HG03378 (cell line): ENCODE measurements around the gene CCRL2.
"Not testable (repeated sequence)": the region's sequence is repeated elsewhere in the genome, so short reads cannot be mapped to it uniquely, and the experiment has no call there.

Source experiments
- ATAC-seq: cut with Tn5 transposase; IDR thresholded peaks from one replicate; pipeline ENCODE4 v1.9.1; 2021; ENCODE audit warnings: mild to moderate bottlenecking, moderate library complexity; ENCODE audit not compliant: unreplicated experiment

Gene CCRL2

DNA sequence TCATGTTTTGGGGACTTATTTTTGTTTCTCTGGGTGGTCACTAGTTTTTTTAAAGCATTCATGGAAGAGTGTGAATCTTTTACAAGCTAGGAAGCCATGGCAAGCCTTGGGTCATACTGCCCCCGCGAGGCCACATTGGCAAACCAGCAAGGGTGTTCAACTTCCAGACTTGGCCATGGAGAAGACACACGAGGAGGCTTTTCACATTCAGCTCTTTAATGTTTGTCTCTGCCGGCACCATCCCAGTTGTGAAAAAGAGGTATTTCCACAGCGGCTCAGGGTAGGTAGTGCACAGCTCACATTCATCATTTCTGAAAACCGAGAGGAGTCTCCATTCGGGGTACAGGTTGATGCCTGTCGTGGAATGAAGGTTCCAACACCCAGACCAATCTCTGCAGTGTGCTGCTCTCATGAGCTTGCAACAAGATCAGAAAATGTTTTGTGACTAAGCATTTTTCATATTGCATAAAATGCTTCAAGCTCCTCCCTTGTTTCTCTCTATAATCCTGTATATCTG is 28.6 kb upstream of the CCRL2 start:
- no peak for ATAC-seq

DNA sequence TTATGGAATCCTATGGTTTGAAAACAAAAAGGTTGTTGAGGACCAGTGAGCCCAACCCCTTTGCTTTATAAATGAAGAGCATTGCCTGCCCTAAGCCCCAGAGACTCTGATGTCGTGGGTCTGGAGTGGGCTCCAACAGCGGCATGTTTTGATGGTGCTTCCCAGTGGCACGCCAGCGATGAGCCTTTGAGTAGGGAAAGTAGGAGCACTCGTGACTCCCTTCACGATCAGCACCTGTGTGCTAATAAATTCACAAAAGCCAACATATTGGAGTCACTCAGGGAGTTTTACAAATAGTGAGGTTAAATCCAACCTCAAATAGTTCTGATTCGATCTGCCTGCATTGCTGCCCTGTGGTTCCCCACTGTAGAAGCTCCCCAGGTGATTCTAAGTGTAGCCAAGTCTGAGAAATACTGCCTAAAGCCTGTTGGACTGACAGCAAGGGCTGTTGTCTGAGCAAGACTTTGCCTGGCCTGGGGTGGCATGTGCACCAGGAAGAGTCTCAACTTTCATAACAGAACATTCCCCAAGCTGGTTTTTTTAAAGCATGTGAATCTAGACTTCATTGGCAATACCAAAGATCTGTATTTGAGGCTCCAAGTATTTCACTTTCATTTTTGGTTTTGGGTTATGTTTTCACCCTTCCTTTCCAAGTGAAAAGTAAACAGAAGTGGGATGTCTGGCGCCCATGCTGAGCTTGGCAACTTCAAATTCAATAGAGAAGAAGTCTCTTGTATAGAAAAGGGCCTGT is 26.4 kb upstream of the CCRL2 start:
- no peak for ATAC-seq

DNA sequence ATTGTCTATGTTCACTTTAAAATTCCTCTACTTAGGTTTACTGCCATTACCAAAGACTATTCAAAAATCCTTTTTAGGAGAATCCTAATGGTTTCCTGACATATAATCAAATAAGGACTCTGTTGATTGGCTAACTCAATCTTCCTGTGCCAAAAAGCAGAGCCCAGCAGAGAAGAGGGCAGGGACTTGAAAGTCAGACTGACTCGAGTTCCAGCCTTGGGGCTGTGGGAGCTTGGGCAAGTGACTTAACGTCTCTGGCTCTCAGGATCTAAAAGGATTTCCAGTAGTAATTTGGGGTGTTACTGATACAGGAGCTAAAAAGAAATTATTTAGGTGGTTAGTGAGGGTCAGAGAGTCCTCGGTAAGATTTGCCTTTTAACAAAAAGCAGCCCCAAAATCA is 25.4 kb upstream of the CCRL2 start:
- no peak for ATAC-seq

GRCh38 chr3:46383211-46383950 is 23.7 kb upstream of the CCRL2 start:
- no peak for ATAC-seq

DNA sequence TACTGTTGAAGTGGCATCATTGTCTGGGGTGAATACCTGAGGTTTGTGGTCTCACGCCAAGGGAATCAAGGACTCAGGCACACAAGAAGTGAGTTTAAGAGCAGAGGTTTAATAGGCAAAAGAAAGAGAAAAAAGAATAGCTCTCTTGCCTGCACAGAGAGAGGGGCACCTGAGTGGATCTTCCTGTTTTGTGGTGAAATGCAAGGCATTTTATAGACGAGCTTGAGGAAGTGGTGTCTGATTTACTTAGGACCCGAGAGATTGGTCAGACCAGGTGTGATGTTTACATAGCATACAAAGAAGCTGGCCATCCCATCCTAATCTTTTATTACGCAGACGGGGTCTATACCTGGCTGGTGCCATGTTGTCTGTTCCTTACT is 23.1 kb upstream of the CCRL2 start:
- ATAC-seq, result no peak

GRCh38 chr3:46386205-46386604 is 20.9 kb upstream of the CCRL2 start:
- no peak for ATAC-seq

DNA sequence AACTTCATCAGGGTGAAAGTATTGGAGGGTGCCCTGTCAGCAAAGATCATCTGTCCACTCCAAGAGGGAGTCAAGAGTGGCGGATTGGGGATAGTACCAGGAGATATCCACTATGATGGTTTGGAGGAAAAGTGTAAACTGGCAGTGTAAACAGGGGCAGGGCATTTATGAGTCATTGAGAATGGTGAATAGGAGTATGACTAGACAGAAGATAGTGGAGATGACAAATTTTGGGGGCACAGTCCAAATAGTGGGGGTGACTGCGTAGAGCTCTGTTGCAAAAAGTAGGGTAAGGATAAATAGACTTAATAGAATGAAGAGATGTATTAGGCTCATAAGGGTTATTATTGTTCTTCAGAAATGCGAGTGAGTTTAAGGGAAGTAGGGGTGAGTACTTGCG is 18.2 kb upstream of the CCRL2 start:
- not testable (repeated sequence) for ATAC-seq

GRCh38 chr3:46389306-46389705 is 17.8 kb upstream of the CCRL2 start:
- ATAC-seq, result no peak

DNA sequence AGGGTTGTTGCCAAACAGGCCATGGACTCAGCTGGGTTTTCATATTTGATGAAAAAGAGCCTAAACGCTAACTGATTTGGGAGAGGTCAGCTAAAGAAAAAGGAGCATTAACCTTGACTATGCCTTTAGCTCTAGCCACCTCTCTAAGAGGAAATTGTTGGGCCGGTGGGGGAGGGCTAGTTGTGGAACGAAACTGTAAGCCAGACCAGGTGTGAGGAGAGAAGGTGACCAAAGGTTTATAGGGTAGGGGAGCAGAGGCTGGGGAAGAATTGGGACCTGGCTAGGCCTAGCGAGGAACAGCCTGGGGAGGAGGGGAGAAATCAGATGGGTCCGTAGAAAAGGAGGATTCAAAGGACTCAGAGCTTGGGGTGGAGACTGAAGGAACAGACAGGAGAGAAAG is 15.5 kb upstream of the CCRL2 start:
- not testable (repeated sequence) for ATAC-seq

- ATAC-seq, result no peak
Measured at GRCh38 chr3:46393011-46393410, 14.0 kb upstream of the CCRL2 start.

GRCh38 chr3:46393554-46394434 is 13.3 kb upstream of the CCRL2 start:
- no peak for ATAC-seq

DNA sequence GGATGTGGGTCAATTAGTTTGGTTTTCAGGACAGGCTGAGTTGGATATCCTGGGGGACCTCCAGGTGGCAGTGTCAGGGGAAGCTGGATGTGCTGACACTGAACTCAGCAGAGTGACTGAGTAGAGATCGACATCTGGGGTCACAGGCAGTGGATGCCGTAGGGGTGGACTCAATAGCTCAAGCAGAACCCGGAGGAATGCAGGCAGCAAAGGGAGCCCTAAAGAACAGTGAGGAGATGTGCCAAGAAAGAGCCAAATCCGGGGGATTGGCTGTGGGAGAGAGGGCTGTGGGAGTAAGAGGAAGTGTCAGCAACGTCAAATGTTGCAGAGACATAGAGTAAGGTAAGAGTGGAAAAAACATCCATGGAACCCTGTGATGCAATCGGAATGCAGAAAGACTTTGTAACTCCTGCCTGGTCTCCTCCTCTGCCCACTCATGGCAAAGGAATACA is 11.8 kb upstream of the CCRL2 start:
- no peak for ATAC-seq

DNA sequence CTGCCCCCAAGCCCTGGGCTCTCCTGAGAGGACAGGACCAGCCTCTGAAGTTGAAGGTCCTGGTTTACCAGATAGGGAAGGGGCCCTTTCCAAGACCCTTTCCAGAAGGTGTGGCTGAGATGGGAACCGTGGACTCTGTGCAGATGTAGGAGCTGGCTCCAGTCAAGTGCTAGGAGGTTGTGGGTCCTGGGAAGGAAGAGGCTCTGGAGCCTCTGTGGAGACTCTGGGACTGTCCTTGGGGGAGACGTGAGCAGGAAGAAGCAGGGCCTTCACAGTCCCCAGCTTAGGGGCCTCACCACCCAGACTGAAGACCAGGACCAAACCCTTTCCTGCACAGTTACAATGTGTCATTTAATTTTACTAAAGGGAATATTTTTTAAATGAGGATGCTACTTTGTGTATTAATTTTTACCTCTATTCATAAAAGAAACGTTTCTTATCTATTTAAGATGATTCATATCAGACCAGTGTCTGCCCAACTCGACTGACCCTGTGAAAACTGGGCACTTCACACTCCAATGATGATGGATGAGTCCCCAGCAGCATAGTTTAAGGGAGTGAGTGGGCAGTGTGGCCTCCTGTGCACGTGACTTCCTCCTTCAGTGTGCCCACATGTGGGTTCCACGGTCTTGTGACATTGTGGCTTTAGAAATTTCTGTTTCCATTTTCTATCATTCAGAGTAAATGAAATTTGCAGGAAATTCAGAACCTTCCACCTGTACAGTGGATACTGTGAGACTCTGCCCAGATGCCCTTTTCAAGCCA is 11.1 kb upstream of the CCRL2 start:
- no peak for ATAC-seq

DNA sequence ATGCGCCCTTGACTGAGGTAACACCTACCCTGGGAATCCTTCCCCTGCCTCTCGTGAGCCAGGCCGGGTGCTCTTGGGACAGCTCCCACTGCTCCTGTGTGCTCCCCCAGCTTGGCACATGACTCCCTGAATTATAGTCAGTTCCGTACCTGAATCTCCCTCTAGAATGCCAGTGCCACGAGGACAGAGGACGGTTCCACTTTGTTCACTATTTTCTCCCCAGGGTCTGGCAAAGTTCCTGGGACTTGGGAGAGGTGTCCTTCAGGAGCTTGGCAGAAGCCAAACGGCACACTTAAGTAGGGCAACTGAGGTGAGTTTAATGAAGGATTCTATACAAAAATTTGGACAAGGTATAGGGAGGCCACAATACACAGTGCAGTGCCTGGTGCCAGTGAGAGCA is 9.9 kb upstream of the CCRL2 start:
- ATAC-seq, result no peak

DNA sequence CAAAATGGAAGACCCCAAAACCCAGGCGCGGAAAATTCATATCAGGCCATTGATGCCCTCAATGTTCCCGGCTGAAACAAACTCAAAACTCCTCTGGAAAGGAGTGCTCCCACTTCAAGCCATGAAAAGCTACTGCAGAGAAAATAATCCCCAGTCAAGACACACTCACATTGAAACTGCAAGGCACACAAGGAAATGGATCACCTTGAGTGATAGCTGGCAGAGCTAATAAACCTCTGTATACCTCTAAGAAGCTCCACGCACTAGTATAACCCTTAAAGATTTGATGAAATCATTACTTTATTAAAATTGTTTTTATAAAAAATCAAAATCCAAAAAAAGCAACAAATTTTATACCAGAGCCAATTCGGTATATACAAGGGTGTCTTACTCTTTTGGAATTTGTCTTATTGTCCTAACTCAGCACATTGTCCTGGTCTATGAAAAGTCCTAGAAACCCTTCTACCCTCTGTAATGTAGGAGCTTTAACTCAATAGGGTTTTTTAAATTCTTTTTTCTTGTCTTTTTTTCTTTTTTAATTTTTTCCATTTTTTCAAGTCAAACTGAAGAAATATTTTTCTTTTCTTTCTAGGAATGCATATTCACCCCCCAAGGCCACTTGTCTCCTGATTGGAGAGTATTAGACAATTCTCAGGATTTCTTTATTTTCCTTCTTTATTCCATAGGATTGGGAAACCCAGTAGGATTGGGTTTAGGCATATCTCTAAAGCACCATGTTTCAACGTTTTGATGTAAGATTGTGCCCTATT is 8.7 kb upstream of the CCRL2 start:
- no peak for ATAC-seq

- ATAC-seq, result no peak
Measured at GRCh38 chr3:46399098-46399497, 8.0 kb upstream of the CCRL2 start.

DNA sequence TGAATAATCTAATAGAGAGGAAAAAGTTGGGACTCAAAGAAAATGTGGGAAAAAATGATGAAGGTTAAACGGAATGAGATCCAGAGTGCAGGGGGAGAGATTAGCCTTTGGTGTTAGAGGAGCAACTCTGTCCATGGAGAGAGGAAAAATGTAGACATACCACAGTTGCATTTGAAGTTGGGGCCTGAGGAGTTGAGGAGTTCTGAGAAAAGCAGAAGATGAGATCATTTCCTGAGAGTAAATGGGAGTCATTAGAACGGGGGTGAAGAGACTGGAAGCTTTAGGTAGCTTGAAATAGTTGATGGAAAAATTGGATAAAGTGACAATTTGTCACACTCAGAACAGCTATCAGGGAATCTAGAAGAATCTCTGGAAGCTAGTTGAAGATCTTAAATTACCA is 7.5 kb upstream of the CCRL2 start:
- no peak for ATAC-seq

DNA sequence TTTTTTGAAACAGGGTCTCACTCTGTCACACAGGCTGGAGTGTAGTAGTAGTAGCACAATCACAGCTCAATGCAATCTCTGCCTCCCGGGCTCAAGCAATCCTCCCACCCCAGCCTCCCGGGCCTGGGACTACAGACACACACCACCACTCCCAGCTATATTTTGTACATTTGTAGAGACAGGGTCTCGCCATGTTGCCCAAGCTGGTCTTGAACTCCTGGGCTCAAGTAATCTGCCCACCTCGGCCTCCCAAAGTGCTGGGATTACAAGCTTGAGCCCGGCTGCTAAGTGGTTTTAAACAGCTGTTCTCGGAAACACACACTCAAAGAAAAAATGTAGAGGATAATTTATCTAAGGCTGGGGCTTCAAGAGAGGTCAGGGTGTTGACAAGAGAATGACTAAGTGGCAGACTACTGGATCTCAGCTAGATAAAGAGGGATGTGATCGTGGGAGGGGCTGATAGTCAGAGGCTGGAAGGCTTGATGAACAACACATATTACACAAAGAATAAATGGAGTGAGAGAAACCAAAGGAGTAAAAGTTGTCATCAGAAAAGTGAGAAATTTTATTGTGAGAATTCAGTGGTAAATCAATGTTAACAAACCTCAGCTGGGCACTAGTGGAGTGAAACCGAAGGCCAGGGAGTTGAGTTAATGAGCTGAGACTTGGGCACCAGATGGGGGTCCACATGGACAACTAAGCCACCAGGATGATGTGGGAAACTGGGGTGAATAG is 6.9 kb upstream of the CCRL2 start:
- no peak for ATAC-seq

GRCh38 chr3:46400846-46401245 is 6.2 kb upstream of the CCRL2 start:
- ATAC-seq, result no peak
